Liver (tissue), 9 donors: ENCODE data around the gene CEP63. TPM values are rescaled to one million over a fixed set of nuclear protein-coding genes. Genes with fewer than 3 reads are reported as not detected.

Source experiments
- DNase-seq: peaks from one replicate; pipeline ENCODE4 v3.0.0-alpha.2; 2017; ENCODE audit warnings: low spot score
- H3K27ac ChIP-seq, 2 donors: one replicate each; pipeline ENCODE4 v1.7.0; 2013; ENCODE audit warnings: inconsistent platforms in 2 of 2, low read length in 2 of 2, control low read depth in 1 of 2, low read depth in 1 of 2, mild to moderate bottlenecking in 1 of 2
- H3K27me3 ChIP-seq, 4 donors: one replicate each; pipeline versions ENCODE4 v1.6.1 to v1.7.0; 2013; ENCODE audit warnings: low read length in 3 of 4, inconsistent platforms in 1 of 4, mild to moderate bottlenecking in 1 of 4, moderate library complexity in 1 of 4; ENCODE audit not compliant: control insufficient read depth in 4 of 4, insufficient read depth in 4 of 4
- H3K36me3 ChIP-seq, 4 donors: one replicate each; pipeline versions ENCODE4 v1.6.1 to v1.7.0; 2013; ENCODE audit warnings: low read length in 3 of 4, mild to moderate bottlenecking in 3 of 4, low read depth in 1 of 4, moderate library complexity in 1 of 4; ENCODE audit not compliant: control insufficient read depth in 4 of 4, insufficient read depth in 3 of 4
- H3K4me1 ChIP-seq, 4 donors: one replicate each; pipeline versions ENCODE4 v1.6.1 to v1.7.0; 2013; ENCODE audit warnings: low read length in 3 of 4, mild to moderate bottlenecking in 3 of 4, moderate library complexity in 1 of 4; ENCODE audit not compliant: control insufficient read depth in 4 of 4, insufficient read depth in 4 of 4
- H3K4me3 ChIP-seq, 3 donors: one replicate each; pipeline versions ENCODE4 v1.6.1 to v1.7.0; 2013; ENCODE audit warnings: low read length in 3 of 3, control low read depth in 1 of 3, low read depth in 1 of 3, mild to moderate bottlenecking in 1 of 3
- H3K9ac ChIP-seq, 2 donors: one replicate each; pipeline ENCODE4 v1.7.0; 2013; ENCODE audit warnings: low read length in 2 of 2, mild to moderate bottlenecking in 2 of 2, moderate library complexity in 2 of 2, control low read depth in 1 of 2, low read depth in 1 of 2
- H3K9me3 ChIP-seq, 4 donors: one replicate each; pipeline versions ENCODE4 v1.6.1 to v1.7.0; 2013; ENCODE audit warnings: low read length in 3 of 4; ENCODE audit not compliant: control insufficient read depth in 4 of 4
- EGR1 ChIP-seq, 2 donors: IDR thresholded peaks; 2 replicates each; pipeline ENCODE4 v1.6.1; 2016 to 2018; ENCODE audit warnings: antibody characterized with exemption in 2 of 2, low read depth in 2 of 2
- FOXA1 ChIP-seq: IDR thresholded peaks from 2 replicates; pipeline ENCODE4 v1.6.1; 2016; ENCODE audit warnings: antibody characterized with exemption
- FOXA2 ChIP-seq: IDR thresholded peaks from 2 replicates; pipeline ENCODE4 v1.6.1; 2016; ENCODE audit warnings: antibody characterized with exemption
- HNF4G ChIP-seq: IDR thresholded peaks from 2 replicates; pipeline ENCODE4 v1.6.1; 2016; ENCODE audit warnings: antibody characterized with exemption
- JUND ChIP-seq, 2 donors: IDR thresholded peaks; 2 replicates each; pipeline ENCODE4 v1.6.1; 2016; ENCODE audit warnings: antibody characterized with exemption in 2 of 2
- NR2F2 ChIP-seq: IDR thresholded peaks from 2 replicates; pipeline ENCODE4 v1.6.1; 2016; ENCODE audit warnings: antibody characterized with exemption
- RXRA ChIP-seq, 2 donors: IDR thresholded peaks; 2 replicates each; pipeline ENCODE4 v1.6.1; 2017 to 2018; ENCODE audit warnings: antibody characterized with exemption in 2 of 2, mild to moderate bottlenecking in 1 of 2
- SP1 ChIP-seq: IDR thresholded peaks from 2 replicates; pipeline ENCODE4 v1.6.1; 2018; ENCODE audit warnings: antibody characterized with exemption, mild to moderate bottlenecking
- TAF1 ChIP-seq: conservative IDR thresholded peaks from 2 replicates; pipeline ENCODE4 v1.6.1; 2016; ENCODE audit warnings: antibody characterized with exemption, mild to moderate bottlenecking
- YY1 ChIP-seq: IDR thresholded peaks from 2 replicates; pipeline ENCODE4 v1.6.1; 2016; ENCODE audit warnings: antibody characterized with exemption, mild to moderate bottlenecking
- WGBS: extraction: QIAGEN DNeasy Blood & Tissue Kit; methylation state at CpG from one replicate; pipeline ENCODE4 v1.1.7; 2013; 5-methylcytosine and 5-hydroxymethylcytosine counted together
- polyA plus RNA-seq, 2 donors: library from polyadenylated mRNA; stranded (reverse) in 1 of 2; unstranded in 1 of 2; fragments of 200-250 nt in 1 of 2; fragments of >200 nt in 1 of 2; fragmentation: Nextera tagmentation in 1 of 2; extraction: Ambion mirVana in 1 of 2; gene quantifications; one replicate each; pipeline versions ENCODE4 v1.2.1 to v1.2.3, GENCODE V29; 2013 to 2015
- total RNA-seq, 2 donors: library from RNA; depleted of rRNA; stranded (reverse); fragments of >200 nt; gene quantifications; one replicate each; pipeline ENCODE4 v1.2.3, GENCODE V29; 2014
- TF ChIP-seq, protein P1 (sequence below): IDR thresholded peaks from 2 replicates; pipeline ENCODE4 v1.6.1; 2016; ENCODE audit warnings: antibody characterized with exemption
- TF ChIP-seq, protein P2 (sequence below): IDR thresholded peaks from 2 replicates; pipeline ENCODE4 v1.6.1; 2016; ENCODE audit warnings: antibody characterized with exemption
- TF ChIP-seq, protein P3 (sequence below): IDR thresholded peaks from 2 replicates; pipeline ENCODE4 v1.6.1; 2016; ENCODE audit warnings: antibody characterized with exemption
- TF ChIP-seq, protein P4 (sequence below): IDR thresholded peaks from 2 replicates; pipeline ENCODE4 v1.6.1; 2016; ENCODE audit warnings: antibody characterized with exemption, mild to moderate bottlenecking
- donor health status: healthy.
- donor health status: healthy.
- donor health status: healthy.
- donor health status: healthy.
- donor health status: healthy.

CEP63 gene
- total and polyA plus RNA-seq, 4 donors = 8.1 to 16.1 (median 12.7) TPM

DNA sequence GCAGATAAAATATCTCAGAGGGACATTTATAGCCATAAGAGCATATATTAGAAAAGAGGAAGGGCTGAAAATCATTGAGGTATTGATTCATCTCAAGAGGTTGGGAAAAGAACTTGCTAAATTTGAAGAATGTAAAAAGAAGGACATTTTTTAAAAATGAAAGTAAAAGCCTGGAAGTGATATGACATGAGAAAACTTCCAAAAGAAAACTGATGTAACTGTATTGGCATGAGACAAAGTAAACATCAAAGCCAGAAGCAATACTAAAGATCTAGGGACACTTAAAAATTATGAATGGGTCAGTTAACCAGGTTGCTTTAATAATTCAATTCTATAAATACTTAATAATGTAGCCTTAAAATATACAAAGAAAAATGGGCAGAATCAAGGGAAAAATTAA lies 31.9 kb downstream of the CEP63 start:
- Histone ChIP-seq H3K9ac (no peak overlapping the region), H3K9me3 (peaks cover 0 to 5% (median 1%) of the 10 kb centered on the region in 4 donors), H3K4me1 (peaks cover 0 to 4% (median 0%) of the 10 kb centered on the region in 4 donors), H3K36me3 (peaks cover 0 to 8% (median under 1%) of the 10 kb centered on the region in 4 donors), H3K27ac (peak overlapping the region in 1 of 2 donors; percentile 27), H3K4me3 (no peak overlapping the region), H3K27me3 (no peaks in the 10 kb centered on the region)
- TF ChIP-seq FOXA1 (no peak), TAF1 (no peak), YY1 (no peak), RXRA (IDR thresholded peaks at IDR 0.05) (no peak), HNF4G (no peak), FOXA2 (no peak), JUND (IDR thresholded peaks at IDR 0.05) (no peak), NR2F2 (no peak), EGR1 (IDR thresholded peaks at IDR 0.05; ENCODE audit: low read depth in 2 of 2) (no peak)
- TF ChIP-seq, protein P1, sequence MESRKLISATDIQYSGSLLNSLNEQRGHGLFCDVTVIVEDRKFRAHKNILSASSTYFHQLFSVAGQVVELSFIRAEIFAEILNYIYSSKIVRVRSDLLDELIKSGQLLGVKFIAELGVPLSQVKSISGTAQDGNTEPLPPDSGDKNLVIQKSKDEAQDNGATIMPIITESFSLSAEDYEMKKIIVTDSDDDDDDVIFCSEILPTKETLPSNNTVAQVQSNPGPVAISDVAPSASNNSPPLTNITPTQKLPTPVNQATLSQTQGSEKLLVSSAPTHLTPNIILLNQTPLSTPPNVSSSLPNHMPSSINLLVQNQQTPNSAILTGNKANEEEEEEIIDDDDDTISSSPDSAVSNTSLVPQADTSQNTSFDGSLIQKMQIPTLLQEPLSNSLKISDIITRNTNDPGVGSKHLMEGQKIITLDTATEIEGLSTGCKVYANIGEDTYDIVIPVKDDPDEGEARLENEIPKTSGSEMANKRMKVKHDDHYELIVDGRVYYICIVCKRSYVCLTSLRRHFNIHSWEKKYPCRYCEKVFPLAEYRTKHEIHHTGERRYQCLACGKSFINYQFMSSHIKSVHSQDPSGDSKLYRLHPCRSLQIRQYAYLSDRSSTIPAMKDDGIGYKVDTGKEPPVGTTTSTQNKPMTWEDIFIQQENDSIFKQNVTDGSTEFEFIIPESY = no peak
- TF ChIP-seq, protein P2, sequence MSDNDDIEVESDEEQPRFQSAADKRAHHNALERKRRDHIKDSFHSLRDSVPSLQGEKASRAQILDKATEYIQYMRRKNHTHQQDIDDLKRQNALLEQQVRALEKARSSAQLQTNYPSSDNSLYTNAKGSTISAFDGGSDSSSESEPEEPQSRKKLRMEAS = no peak
- TF ChIP-seq, protein P3, sequence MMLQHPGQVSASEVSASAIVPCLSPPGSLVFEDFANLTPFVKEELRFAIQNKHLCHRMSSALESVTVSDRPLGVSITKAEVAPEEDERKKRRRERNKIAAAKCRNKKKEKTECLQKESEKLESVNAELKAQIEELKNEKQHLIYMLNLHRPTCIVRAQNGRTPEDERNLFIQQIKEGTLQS = no peak
- DNase-seq = no peak

DNA sequence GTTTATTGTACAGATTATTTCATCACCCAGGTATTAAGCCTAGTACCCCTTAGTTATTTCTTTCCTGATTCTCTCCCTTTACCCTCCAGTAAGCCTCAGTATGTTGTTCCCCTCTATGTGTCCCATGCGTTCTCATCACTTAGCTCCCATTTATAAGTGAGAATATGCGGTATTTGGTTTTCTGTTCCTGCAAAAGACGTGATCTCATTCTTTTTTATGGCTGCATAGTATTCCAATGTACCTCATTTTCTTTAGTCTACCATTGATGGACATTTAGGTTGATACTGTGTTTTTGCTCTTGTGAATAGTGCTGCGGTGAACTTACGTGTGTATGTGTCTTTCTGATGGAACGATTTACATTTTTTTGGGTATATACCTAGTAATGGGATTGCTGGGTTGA lies 36.7 kb downstream of the CEP63 start:
- H3K4me1 ChIP-seq = peaks cover 0 to 4% (median 0%) of the 10 kb centered on the region in 4 donors
- peaks cover 0 to 6% (median under 1%) of the 10 kb centered on the region in 4 donors for H3K36me3 ChIP-seq
- TF ChIP-seq JUND (IDR thresholded peaks at IDR 0.05) (no peak), SP1 (no peak), FOXA2 (no peak), RXRA (IDR thresholded peaks at IDR 0.05) (no peak), FOXA1 (no peak)
- TF ChIP-seq, protein P2 = no peak
- TF ChIP-seq, protein P4, sequence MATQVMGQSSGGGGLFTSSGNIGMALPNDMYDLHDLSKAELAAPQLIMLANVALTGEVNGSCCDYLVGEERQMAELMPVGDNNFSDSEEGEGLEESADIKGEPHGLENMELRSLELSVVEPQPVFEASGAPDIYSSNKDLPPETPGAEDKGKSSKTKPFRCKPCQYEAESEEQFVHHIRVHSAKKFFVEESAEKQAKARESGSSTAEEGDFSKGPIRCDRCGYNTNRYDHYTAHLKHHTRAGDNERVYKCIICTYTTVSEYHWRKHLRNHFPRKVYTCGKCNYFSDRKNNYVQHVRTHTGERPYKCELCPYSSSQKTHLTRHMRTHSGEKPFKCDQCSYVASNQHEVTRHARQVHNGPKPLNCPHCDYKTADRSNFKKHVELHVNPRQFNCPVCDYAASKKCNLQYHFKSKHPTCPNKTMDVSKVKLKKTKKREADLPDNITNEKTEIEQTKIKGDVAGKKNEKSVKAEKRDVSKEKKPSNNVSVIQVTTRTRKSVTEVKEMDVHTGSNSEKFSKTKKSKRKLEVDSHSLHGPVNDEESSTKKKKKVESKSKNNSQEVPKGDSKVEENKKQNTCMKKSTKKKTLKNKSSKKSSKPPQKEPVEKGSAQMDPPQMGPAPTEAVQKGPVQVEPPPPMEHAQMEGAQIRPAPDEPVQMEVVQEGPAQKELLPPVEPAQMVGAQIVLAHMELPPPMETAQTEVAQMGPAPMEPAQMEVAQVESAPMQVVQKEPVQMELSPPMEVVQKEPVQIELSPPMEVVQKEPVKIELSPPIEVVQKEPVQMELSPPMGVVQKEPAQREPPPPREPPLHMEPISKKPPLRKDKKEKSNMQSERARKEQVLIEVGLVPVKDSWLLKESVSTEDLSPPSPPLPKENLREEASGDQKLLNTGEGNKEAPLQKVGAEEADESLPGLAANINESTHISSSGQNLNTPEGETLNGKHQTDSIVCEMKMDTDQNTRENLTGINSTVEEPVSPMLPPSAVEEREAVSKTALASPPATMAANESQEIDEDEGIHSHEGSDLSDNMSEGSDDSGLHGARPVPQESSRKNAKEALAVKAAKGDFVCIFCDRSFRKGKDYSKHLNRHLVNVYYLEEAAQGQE = no peak
- H3K4me3 ChIP-seq = peak overlapping the region in 1 of 3 donors; percentile 13
- no peak overlapping the region for H3K27ac ChIP-seq
- H3K9ac ChIP-seq = no peak overlapping the region
- peaks cover 0 to 11% (median 2%) of the 10 kb centered on the region in 4 donors for H3K9me3 ChIP-seq
- WGBS = 98% methylated on average over 6 of the region's 6 CpGs
- DNase-seq = no peak
- no peaks in the 10 kb centered on the region for H3K27me3 ChIP-seq
